Fibroblast of lung (primary cell): ENCODE data around the gene KLF16. TPM values are rescaled to one million over a fixed set of nuclear protein-coding genes. Genes with fewer than 3 reads are reported as not detected.

Experiments
- DNase-seq, 2 donors: peaks; one replicate each; pipeline versions ENCODE4 v3.0.0 to v3.0.0-alpha.2; 2010; ENCODE audit warnings: low read depth in 2 of 2
- H2AFZ ChIP-seq: 2 replicates; pipeline ENCODE4 v1.5.1; 2012; ENCODE audit warnings: low read length, control low read depth, inconsistent platforms
- H3K27ac ChIP-seq: 2 replicates; pipeline ENCODE4 v1.5.1; 2011; ENCODE audit warnings: low read length, control low read depth; ENCODE audit not compliant: insufficient read depth
- H3K27me3 ChIP-seq: 2 replicates; pipeline ENCODE4 v1.5.1; 2011; ENCODE audit warnings: mild to moderate bottlenecking, low read length; ENCODE audit not compliant: control insufficient read depth, insufficient read depth
- H3K36me3 ChIP-seq: 2 replicates; pipeline ENCODE4 v1.5.1; 2011; ENCODE audit warnings: low read length; ENCODE audit not compliant: control insufficient read depth, insufficient read depth
- H3K4me1 ChIP-seq: 2 replicates; pipeline ENCODE4 v1.5.1; 2011; ENCODE audit warnings: low read length; ENCODE audit not compliant: control insufficient read depth, insufficient read depth; ENCODE audit errors: extremely low read depth
- H3K4me2 ChIP-seq: 2 replicates; pipeline ENCODE4 v1.5.1; 2011; ENCODE audit warnings: low read length, control low read depth; ENCODE audit not compliant: insufficient read depth; ENCODE audit errors: extremely low read depth
- H3K4me3 ChIP-seq, 4 experiments: fragments of 200-600 bp in 1 of 4; sonication (generic) in 1 of 4; replicated peaks in 1 of 4; 2 replicates each; pipeline ENCODE4 v1.5.1; 2011 to 2016; ENCODE audit warnings: low read length in 4 of 4, low read depth in 3 of 4, mild to moderate bottlenecking in 3 of 4, control low read depth in 2 of 4, inconsistent platforms in 1 of 4, mixed read lengths in 1 of 4; ENCODE audit not compliant: insufficient read depth in 1 of 4; ENCODE audit errors: control extremely low read depth in 1 of 4
- H3K79me2 ChIP-seq: 2 replicates; pipeline ENCODE4 v1.5.1; 2012; ENCODE audit warnings: mild to moderate bottlenecking, low read length, inconsistent platforms; ENCODE audit not compliant: control insufficient read depth, insufficient read depth
- H3K9ac ChIP-seq: 2 replicates; pipeline ENCODE4 v1.5.1; 2011; ENCODE audit warnings: mild to moderate bottlenecking, low read length, control low read depth; ENCODE audit not compliant: insufficient read depth
- H3K9me3 ChIP-seq: 2 replicates; pipeline ENCODE4 v1.5.1; 2012; ENCODE audit warnings: low read depth, low read length; ENCODE audit not compliant: control insufficient read depth, insufficient read depth
- H4K20me1 ChIP-seq: 2 replicates; pipeline ENCODE4 v1.5.1; 2011; ENCODE audit warnings: low read length; ENCODE audit not compliant: control insufficient read depth, insufficient read depth; ENCODE audit errors: extremely low read depth
- EZH2 ChIP-seq: IDR thresholded peaks from 2 replicates; pipeline ENCODE4 v1.5.1; 2012; ENCODE audit warnings: low read length, control low read depth, mild to moderate bottlenecking; ENCODE audit errors: missing control alignments
- polyA plus RNA-seq, 2 donors: library from polyadenylated mRNA; depleted of rRNA in 1 of 2; stranded (reverse) in 1 of 2; unstranded in 1 of 2; fragments of >200 nt; gene quantifications; 2 replicates each; pipeline ENCODE4 v1.2.1, GENCODE V29; 2011 to 2012; ENCODE audit warnings: missing spikeins in 1 of 2
- total RNA-seq: library from RNA; depleted of rRNA; stranded (reverse); fragments of >200 nt; gene quantifications from 2 replicates; pipeline ENCODE4 v1.2.1, GENCODE V29; 2014
- TF ChIP-seq, protein P1 (sequence below), 2 donors: IDR thresholded peaks in 1 of 2; conservative IDR thresholded peaks in 1 of 2; 1 replicate in 1 of 2; 2 replicates in 1 of 2; pipeline ENCODE4 v1.5.1; 2011 to 2012; ENCODE audit warnings: low read length in 2 of 2, control low read depth in 1 of 2, inconsistent platforms in 1 of 2, low read depth in 1 of 2, mild to moderate bottlenecking in 1 of 2

KLF16 gene
- total and polyA plus RNA-seq, 2 donors (not counting 1 experiment from before 2014, with no cell fraction given), result 4.2 to 6.9 TPM

GRCh38 chr19:1871140-1871597, 7.8 kb upstream of the KLF16 start:
- H3K27me3 ChIP-seq, result no peaks in the 10 kb centered on the region
- no peaks in the 10 kb centered on the region for H4K20me1 ChIP-seq
- peaks cover 4% of the 10 kb centered on the region for H3K4me1 ChIP-seq
- H3K9me3 ChIP-seq, result no peaks in the 10 kb centered on the region
- no peak for DNase-seq
- no peak for TF ChIP-seq EZH2
- TF ChIP-seq, protein P1, sequence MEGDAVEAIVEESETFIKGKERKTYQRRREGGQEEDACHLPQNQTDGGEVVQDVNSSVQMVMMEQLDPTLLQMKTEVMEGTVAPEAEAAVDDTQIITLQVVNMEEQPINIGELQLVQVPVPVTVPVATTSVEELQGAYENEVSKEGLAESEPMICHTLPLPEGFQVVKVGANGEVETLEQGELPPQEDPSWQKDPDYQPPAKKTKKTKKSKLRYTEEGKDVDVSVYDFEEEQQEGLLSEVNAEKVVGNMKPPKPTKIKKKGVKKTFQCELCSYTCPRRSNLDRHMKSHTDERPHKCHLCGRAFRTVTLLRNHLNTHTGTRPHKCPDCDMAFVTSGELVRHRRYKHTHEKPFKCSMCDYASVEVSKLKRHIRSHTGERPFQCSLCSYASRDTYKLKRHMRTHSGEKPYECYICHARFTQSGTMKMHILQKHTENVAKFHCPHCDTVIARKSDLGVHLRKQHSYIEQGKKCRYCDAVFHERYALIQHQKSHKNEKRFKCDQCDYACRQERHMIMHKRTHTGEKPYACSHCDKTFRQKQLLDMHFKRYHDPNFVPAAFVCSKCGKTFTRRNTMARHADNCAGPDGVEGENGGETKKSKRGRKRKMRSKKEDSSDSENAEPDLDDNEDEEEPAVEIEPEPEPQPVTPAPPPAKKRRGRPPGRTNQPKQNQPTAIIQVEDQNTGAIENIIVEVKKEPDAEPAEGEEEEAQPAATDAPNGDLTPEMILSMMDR (conservative IDR thresholded peaks at IDR 0.05 in 1 of 2, IDR thresholded peaks at IDR 0.05 in 1 of 2; ENCODE audit: low read depth in 1 of 2, low read length in 2 of 2), result no peak
- no peak overlapping the region for H3K27ac ChIP-seq
- H2AFZ ChIP-seq, result no peak overlapping the region
- H3K9ac ChIP-seq, result no peak overlapping the region
- no peak overlapping the region for H3K4me3 ChIP-seq
- H3K36me3 ChIP-seq, result peaks cover 12% of the 10 kb centered on the region
- peaks cover 45% of the 10 kb centered on the region for H3K79me2 ChIP-seq
- no peak overlapping the region for H3K4me2 ChIP-seq

- peaks cover 25% of the 10 kb centered on the region for H3K79me2 ChIP-seq
- no peak overlapping the region for H3K4me3 ChIP-seq
- H4K20me1 ChIP-seq, result no peaks in the 10 kb centered on the region
- H3K27ac ChIP-seq, result no peak overlapping the region
- no peaks in the 10 kb centered on the region for H3K27me3 ChIP-seq
- H3K4me1 ChIP-seq, result peaks cover 8% of the 10 kb centered on the region
- no peak overlapping the region for H3K4me2 ChIP-seq
- DNase-seq, result no peak
- H3K36me3 ChIP-seq, result peaks cover 12% of the 10 kb centered on the region
- H3K9ac ChIP-seq, result no peak overlapping the region
- no peak overlapping the region for H2AFZ ChIP-seq
- H3K9me3 ChIP-seq, result no peaks in the 10 kb centered on the region
- TF ChIP-seq, protein P1 (conservative IDR thresholded peaks at IDR 0.05 in 1 of 2, IDR thresholded peaks at IDR 0.05 in 1 of 2; ENCODE audit: low read depth in 1 of 2, low read length in 2 of 2), result no peak
- no peak for TF ChIP-seq EZH2
Observed at GRCh38 chr19:1868971-1869370, 5.6 kb upstream of the KLF16 start.

DNA sequence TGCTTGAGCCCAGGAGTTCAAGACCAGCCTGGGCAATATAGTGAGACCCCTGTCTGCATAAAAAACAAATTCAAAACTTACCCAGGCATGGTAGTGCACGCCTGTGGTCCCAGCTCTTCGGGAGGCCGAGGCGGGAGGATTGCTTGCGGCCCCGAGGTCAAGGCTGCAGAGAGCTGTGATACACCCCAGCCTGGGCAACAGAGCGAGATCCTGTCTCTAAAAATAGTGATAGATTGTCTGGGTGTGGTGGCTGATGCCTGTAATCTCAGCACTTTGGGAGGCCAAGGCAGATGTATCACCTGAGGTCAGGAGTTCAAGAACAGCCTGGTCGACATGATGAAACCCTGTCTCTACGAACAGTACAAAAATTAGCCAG, 4.0 kb upstream of the KLF16 start:
- Histone ChIP-seq H4K20me1 (no peaks in the 10 kb centered on the region), H3K79me2 (peaks cover 13% of the 10 kb centered on the region)

More for the DNA sequence above, 4.0 kb upstream of the KLF16 start:
- Histone ChIP-seq H3K27me3 (no peaks in the 10 kb centered on the region), H2AFZ (no peak overlapping the region), H3K27ac (no peak overlapping the region), H3K4me3 (no peak overlapping the region), H3K9me3 (no peaks in the 10 kb centered on the region), H3K36me3 (peaks cover 4% of the 10 kb centered on the region), H3K4me1 (peaks cover 4% of the 10 kb centered on the region), H3K9ac (no peak overlapping the region), H3K4me2 (no peak overlapping the region)
- TF ChIP-seq EZH2, result no peak
- TF ChIP-seq, protein P1 (conservative IDR thresholded peaks at IDR 0.05 in 1 of 2, IDR thresholded peaks at IDR 0.05 in 1 of 2; ENCODE audit: low read depth in 1 of 2, low read length in 2 of 2), result no peak
- no peak for DNase-seq
